Fibroblast of skin of abdomen (primary cell): ENCODE results near the gene KAT14.
"Not testable (repeated sequence)": the region's sequence is repeated elsewhere in the genome, so short reads cannot be mapped to it uniquely, and the experiment has no call there.

Experiments
- DNase-seq: peaks from one replicate; pipeline ENCODE4 v3.0.0-alpha.2; 2013

The KAT14 gene

GRCh38 chr20:18164356-18164755 is 26.7 kb downstream of the KAT14 start:
- no peak for DNase-seq

GRCh38 chr20:18165553-18165952 is 27.9 kb downstream of the KAT14 start:
- DNase-seq = no peak

GRCh38 chr20:18166241-18166881 is 28.7 kb downstream of the KAT14 start:
- no peak for DNase-seq

- no peak for DNase-seq
These were observed 29.3 kb downstream of the KAT14 start for GRCh38 chr20:18166950-18167349.

GRCh38 chr20:18172379-18172778 is 34.7 kb downstream of the KAT14 start:
- no peak for DNase-seq

GRCh38 chr20:18174906-18175683 is 37.4 kb downstream of the KAT14 start:
- no peak for DNase-seq

- peak; percentile 2 for DNase-seq
These were observed 38.7 kb downstream of the KAT14 start for GRCh38 chr20:18176318-18176785.

- DNase-seq = not testable (repeated sequence)
These were observed 42.7 kb downstream of the KAT14 start for GRCh38 chr20:18180366-18180765.

- DNase-seq = no peak
These were observed 43.2 kb downstream of the KAT14 start for GRCh38 chr20:18180815-18181214.

- no peak for DNase-seq
These were observed 49.4 kb downstream of the KAT14 start for GRCh38 chr20:18187020-18187419.

- DNase-seq = peak; percentile 28
These were observed 50.8 kb downstream of the KAT14 start for GRCh38 chr20:18188434-18188833.

- no peak for DNase-seq
These were observed 52.9 kb downstream of the KAT14 start for GRCh38 chr20:18190338-18191233.

- no peak for DNase-seq
These were observed 53.6 kb downstream of the KAT14 start for GRCh38 chr20:18191306-18191705.

- not testable (repeated sequence) for DNase-seq
These were observed 56.8 kb downstream of the KAT14 start for GRCh38 chr20:18194461-18194860.

- DNase-seq = no peak
These were observed 58.3 kb downstream of the KAT14 start for GRCh38 chr20:18195931-18196330.

- no peak for DNase-seq
These were observed 59.9 kb downstream of the KAT14 start for GRCh38 chr20:18197382-18198070.

- DNase-seq = no peak
These were observed 65.3 kb downstream of the KAT14 start for GRCh38 chr20:18202966-18203365.

GRCh38 chr20:18203700-18204099 is 66.0 kb downstream of the KAT14 start:
- DNase-seq = not testable (repeated sequence)

- DNase-seq = no peak
These were observed 75.3 kb downstream of the KAT14 start for GRCh38 chr20:18213002-18213401.

GRCh38 chr20:18215566-18215965 is 77.9 kb downstream of the KAT14 start:
- DNase-seq = no peak

- no peak for DNase-seq
These were observed 80.6 kb downstream of the KAT14 start for GRCh38 chr20:18218280-18218679.

GRCh38 chr20:18223409-18223808 is 85.7 kb downstream of the KAT14 start:
- no peak for DNase-seq
